Measurements from ENCODE around the gene EPSTI1. TPM values are rescaled to one million over a fixed set of nuclear protein-coding genes. Genes with fewer than 3 reads are reported as not detected.

Gene EPSTI1
- total RNA-seq, 1 donor from 2014 or later, result 13.2 TPM

GRCh38 chr13:42906257-42906656, 85.8 kb downstream of the EPSTI1 start:
- H3K27me3 Mint-ChIP-seq (ENCODE audit: unreplicated experiment), result no peaks in the 10 kb centered on the region
- no peaks in the 10 kb centered on the region for H3K9me3 Mint-ChIP-seq (ENCODE audit: unreplicated experiment)
- DNase-seq (ENCODE audit: extremely low spot score, unreplicated experiment), result no peak
- H3K4me1 Mint-ChIP-seq (ENCODE audit: unreplicated experiment), result peaks cover 7% of the 10 kb centered on the region
- H3K27ac Mint-ChIP-seq (ENCODE audit: unreplicated experiment), result no peak overlapping the region
- no peak for TF ChIP-seq CTCF (IDR thresholded peaks at IDR 0.05)
- no peak overlapping the region for H3K4me3 Mint-ChIP-seq (ENCODE audit: unreplicated experiment)
- H3K36me3 Mint-ChIP-seq (ENCODE audit: unreplicated experiment), result peaks cover 3% of the 10 kb centered on the region

- peaks cover 7% of the 10 kb centered on the region for H3K4me1 Mint-ChIP-seq (ENCODE audit: unreplicated experiment)
- no peak overlapping the region for H3K4me3 Mint-ChIP-seq (ENCODE audit: unreplicated experiment)
- TF ChIP-seq CTCF (IDR thresholded peaks at IDR 0.05), result no peak
- H3K9me3 Mint-ChIP-seq (ENCODE audit: unreplicated experiment), result no peaks in the 10 kb centered on the region
- DNase-seq (ENCODE audit: extremely low spot score, unreplicated experiment), result no peak
- H3K27me3 Mint-ChIP-seq (ENCODE audit: unreplicated experiment), result no peaks in the 10 kb centered on the region
- H3K36me3 Mint-ChIP-seq (ENCODE audit: unreplicated experiment), result no peaks in the 10 kb centered on the region
- no peak overlapping the region for H3K27ac Mint-ChIP-seq (ENCODE audit: unreplicated experiment)
Measured at GRCh38 chr13:42905579-42905978, 86.5 kb downstream of the EPSTI1 start.

GRCh38 chr13:42899266-42899665, 92.8 kb downstream of the EPSTI1 start:
- H3K4me3 Mint-ChIP-seq (ENCODE audit: unreplicated experiment), result no peak overlapping the region
- H3K27ac Mint-ChIP-seq (ENCODE audit: unreplicated experiment), result no peak overlapping the region
- no peaks in the 10 kb centered on the region for H3K27me3 Mint-ChIP-seq (ENCODE audit: unreplicated experiment)
- no peaks in the 10 kb centered on the region for H3K9me3 Mint-ChIP-seq (ENCODE audit: unreplicated experiment)
- DNase-seq (ENCODE audit: extremely low spot score, unreplicated experiment), result no peak
- H3K36me3 Mint-ChIP-seq (ENCODE audit: unreplicated experiment), result peaks cover 8% of the 10 kb centered on the region
- no peak for TF ChIP-seq CTCF (IDR thresholded peaks at IDR 0.05)
- H3K4me1 Mint-ChIP-seq (ENCODE audit: unreplicated experiment), result peaks cover 8% of the 10 kb centered on the region

- H3K27ac Mint-ChIP-seq (ENCODE audit: unreplicated experiment), result no peak overlapping the region
- TF ChIP-seq CTCF (IDR thresholded peaks at IDR 0.05), result no peak
- no peak for DNase-seq (ENCODE audit: extremely low spot score, unreplicated experiment)
- no peaks in the 10 kb centered on the region for H3K9me3 Mint-ChIP-seq (ENCODE audit: unreplicated experiment)
- no peaks in the 10 kb centered on the region for H3K27me3 Mint-ChIP-seq (ENCODE audit: unreplicated experiment)
- H3K4me3 Mint-ChIP-seq (ENCODE audit: unreplicated experiment), result no peak overlapping the region
- peaks cover 8% of the 10 kb centered on the region for H3K36me3 Mint-ChIP-seq (ENCODE audit: unreplicated experiment)
- H3K4me1 Mint-ChIP-seq (ENCODE audit: unreplicated experiment), result peaks cover 8% of the 10 kb centered on the region
Measured at GRCh38 chr13:42895776-42896175, 96.3 kb downstream of the EPSTI1 start.

GRCh38 chr13:42894765-42895243, 97.2 kb downstream of the EPSTI1 start:
- no peaks in the 10 kb centered on the region for H3K9me3 Mint-ChIP-seq (ENCODE audit: unreplicated experiment)
- DNase-seq (ENCODE audit: extremely low spot score, unreplicated experiment), result no peak

More at GRCh38 chr13:42894765-42895243, 97.2 kb downstream of the EPSTI1 start:
- Mint-ChIP-seq H3K27ac (ENCODE audit: unreplicated experiment) (peak overlapping the region; percentile 87), H3K4me3 (ENCODE audit: unreplicated experiment) (no peak overlapping the region), H3K27me3 (ENCODE audit: unreplicated experiment) (no peaks in the 10 kb centered on the region), H3K36me3 (ENCODE audit: unreplicated experiment) (peaks cover 7% of the 10 kb centered on the region), H3K4me1 (ENCODE audit: unreplicated experiment) (peaks cover 8% of the 10 kb centered on the region)
- TF ChIP-seq CTCF (IDR thresholded peaks at IDR 0.05), result no peak

Data from osteocyte (in vitro differentiated cells).